GM19463 (cell line): Measurements from ENCODE around the gene JOSD2.

Source experiments
- ATAC-seq: cut with Tn5 transposase; IDR thresholded peaks from one replicate; pipeline ENCODE4 v1.9.1; 2021; ENCODE audit warnings: mild to moderate bottlenecking, moderate library complexity; ENCODE audit not compliant: unreplicated experiment

The JOSD2 gene

GRCh38 chr19:50511069-50511822 lies at the start of gene JOSD2:
JOSD2 (minus strand) TSS chr19:50511191; CDS start chr19:50510431, 760 bp downstream.
- ATAC-seq, result peak; percentile 85

DNA sequence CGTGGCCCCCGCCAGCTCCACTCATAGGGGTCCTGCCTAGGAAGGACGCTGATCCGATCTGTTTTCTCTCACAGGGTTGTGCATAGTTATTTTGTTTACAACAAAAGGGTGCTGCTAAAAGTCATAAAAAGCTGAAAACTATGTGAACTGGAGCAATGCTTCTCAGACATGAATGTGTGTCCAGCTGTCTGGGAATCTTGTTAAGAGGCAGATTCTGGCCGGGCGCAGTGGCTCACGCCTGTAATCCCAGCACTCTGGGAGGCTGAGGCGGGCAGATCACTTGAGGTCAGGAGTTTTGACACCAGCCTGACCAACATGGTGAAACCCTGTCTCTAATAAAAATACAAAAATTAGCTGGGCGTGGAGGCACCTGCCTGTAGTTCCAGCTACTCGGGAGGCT lies 48.6 kb upstream of the JOSD2 start:
- ATAC-seq, result no peak

GRCh38 chr19:50558449-50558848 lies 47.5 kb upstream of the JOSD2 start:
- no peak for ATAC-seq

GRCh38 chr19:50558039-50558438 lies 47.0 kb upstream of the JOSD2 start:
- ATAC-seq, result no peak

DNA sequence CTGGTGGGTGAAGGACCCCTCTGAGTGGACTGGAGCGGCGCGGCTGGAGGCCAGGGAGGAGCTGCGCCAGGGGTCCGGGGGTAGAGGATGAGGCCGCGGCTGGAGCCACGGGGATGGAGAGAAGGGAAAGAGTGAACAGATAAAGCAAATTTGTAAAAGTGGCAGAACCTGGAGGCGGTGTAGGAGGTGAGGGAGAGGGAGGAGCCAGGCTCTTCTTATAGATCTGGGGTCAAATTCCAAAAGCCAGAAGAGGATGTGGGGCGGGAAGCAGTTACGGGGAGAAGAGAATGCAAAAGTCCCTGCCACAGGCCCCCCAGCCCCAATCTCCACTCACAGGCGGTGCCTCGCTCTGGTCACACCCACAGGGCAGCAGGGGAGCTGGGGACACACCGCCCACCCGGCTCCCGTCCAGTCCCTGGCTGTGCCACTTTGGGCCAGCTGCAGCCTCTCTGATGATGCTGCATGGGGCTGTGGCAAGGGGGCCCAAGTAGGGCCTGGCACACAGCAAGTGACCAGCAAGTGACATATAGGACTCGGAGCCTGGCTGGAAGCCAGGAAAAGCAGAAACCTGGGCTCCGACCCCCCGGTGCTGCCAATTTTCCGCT lies 46.1 kb upstream of the JOSD2 start:
- no peak for ATAC-seq

DNA sequence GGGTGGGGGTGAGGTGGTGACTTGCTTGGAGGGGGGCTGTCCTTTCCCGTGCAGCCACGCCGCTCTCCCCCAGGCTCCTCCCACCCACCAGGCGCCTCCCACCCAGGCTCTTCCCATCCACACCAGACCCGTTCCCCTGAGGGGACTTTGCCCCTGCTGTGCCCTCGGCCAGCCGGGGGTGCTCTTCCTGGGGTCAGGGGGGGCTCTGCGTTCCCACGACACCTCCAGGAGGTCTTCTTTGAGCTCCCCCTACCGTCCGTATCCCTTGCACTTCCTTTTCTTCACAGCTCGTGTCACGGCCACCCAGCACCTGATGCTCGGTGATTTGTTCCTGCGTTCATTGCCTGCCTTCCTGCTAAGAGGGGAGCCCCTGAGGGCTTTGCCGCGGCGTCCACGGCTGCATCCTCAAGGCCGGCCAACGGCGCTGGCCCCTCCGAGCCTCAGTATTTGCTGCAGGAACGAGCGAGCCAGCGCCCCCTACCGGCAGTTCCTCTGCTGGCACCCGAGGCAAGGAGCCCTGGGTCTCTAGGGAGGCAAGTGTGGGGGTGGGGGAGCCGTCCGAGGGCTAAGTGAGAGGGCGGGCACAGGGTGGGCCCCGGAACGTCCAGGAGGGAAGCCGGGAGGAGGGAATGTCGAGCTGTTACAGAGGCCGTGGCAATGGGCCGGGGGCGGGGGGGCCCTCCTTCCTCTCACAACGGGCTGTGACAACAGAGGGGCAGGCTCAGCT lies 45.5 kb upstream of the JOSD2 start:
- ATAC-seq, result no peak

DNA sequence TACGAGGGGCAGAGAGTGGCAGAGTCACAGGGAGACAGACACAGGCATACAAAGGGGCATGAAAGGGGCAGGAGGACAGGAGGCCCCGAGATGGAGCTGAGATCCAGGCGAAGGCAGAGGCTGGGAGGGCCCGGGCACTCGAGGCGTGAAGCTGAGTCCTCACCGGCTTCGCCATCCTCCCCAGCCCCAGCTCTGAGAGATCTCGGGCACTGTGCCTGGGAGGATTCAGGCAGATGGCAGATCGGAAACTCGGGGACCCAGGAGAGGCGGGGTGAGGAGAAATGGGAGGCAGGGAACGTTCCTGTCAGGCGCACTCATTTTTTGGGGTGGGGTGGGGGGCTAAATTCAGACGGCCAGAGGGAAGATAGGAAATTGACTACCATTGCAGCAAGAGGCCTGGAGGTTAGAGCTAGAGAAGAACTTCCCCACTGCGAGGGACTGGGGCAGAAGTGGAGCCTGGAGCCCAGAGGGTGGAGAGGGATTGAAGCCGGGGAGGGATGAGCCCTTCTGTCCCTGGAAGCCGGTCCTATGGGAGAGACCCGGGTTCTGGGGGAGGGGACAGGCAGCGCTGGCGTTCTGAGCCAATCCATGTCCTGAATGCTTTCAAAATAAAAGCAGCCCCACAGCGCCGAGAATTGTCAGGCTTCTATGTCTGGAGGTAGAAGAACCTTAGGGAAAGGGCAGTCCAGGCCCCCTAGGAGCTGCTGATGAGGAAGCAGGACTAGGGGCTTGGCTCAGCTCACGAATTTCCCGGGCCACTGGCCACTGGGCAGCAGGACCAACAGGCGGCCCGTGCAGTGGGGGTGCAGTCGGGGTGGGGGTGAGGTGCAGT lies 44.7 kb upstream of the JOSD2 start:
- no peak for ATAC-seq

DNA sequence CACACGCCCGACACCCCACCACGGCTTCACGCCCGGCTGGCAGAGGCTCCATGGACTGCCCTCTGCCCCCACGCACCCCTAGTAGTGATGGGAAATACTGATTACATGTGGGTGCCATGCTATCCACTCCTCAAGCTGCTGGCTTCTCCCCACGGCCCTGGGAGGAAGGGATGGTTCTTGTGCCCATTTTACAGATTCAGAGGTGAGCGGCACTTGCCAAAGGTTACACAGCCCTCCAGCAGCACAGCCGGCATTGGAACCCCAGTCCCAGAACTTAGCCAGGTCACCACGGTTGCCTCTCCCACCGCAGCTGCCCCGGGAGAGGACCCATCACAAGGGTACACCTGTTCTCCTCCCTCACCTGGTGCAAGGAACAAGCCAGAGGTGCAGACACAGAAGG lies 44.0 kb upstream of the JOSD2 start:
- ATAC-seq, result no peak

DNA sequence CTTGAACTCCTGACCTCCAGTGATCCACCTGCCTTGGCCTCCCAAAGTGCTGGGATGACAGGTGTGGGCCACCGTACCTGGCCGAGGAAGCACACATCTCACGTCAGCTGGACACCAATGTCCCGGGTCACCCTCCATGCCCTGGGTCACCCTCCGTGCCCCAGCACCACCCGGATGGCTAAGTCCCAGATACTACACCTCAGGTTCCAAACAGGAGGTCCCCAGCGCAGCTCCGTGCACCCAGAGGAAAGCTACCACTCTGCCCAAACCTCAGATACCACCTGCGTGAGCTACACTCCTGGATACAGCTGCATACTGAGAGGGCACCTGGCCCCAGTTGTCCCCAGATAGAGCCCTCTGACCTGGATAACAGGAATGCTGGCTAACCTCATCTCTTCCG lies 43.2 kb upstream of the JOSD2 start:
- no peak for ATAC-seq

- ATAC-seq, result no peak
Measured at GRCh38 chr19:50553134-50553703, 42.2 kb upstream of the JOSD2 start.

- no peak for ATAC-seq
Measured at GRCh38 chr19:50552540-50552939, 41.5 kb upstream of the JOSD2 start.

DNA sequence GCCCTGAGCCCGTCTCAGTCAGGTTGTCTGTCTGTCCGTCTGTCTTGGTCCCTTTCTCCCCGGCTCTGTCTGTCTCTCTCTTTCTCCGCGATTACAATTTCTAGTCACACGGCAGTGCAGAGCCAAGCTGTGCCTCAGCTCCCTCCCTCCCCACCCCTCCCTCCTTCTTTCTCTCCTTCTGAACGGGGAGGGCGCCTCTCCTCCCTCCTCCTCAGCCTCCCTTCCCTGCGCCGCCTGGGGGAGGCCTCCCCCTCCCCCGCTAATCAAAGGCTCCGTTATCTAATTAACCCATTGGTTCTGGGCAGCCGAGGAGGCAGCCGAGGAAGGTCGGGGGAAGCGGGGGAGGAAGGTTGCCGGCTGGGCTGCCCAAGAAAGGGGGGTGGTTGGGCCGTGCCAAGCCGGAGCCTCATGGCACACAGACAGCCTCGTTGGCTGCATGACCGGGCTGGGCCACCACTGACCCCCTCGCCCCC lies 40.8 kb upstream of the JOSD2 start:
- ATAC-seq, result no peak

- no peak for ATAC-seq
Measured at GRCh38 chr19:50551034-50551714, 40.2 kb upstream of the JOSD2 start.

GRCh38 chr19:50550594-50550966 lies 39.6 kb upstream of the JOSD2 start:
- no peak for ATAC-seq

GRCh38 chr19:50549927-50550593 lies 39.1 kb upstream of the JOSD2 start:
- ATAC-seq, result no peak

- ATAC-seq, result no peak
Measured at GRCh38 chr19:50549059-50549926, 38.3 kb upstream of the JOSD2 start.

GRCh38 chr19:50548191-50549058 lies 37.4 kb upstream of the JOSD2 start:
- ATAC-seq, result no peak
